Adrenal gland (tissue), 5 donors: Measurements from ENCODE around the gene PSMD2.

Experiments
- POLR2A ChIP-seq, 2 donors: fragments of 450-650 bp; IDR thresholded peaks; one replicate each; pipeline ENCODE4 v1.6.1; 2017; ENCODE audit warnings: antibody characterized with exemption in 2 of 2, mild to moderate bottlenecking in 2 of 2, moderate library complexity in 1 of 2
- TF ChIP-seq, protein P1 (sequence below), 6 experiments: fragments of 450-650 bp in 4 of 6; fragments of 200-600 bp in 2 of 6; sonication (generic) in 1 of 6; IDR thresholded peaks; 1 replicate in 5 of 6; 2 replicates in 1 of 6; pipeline versions ENCODE4 v1.5.1 to v1.8.0; 2016 to 2021; ENCODE audit warnings: antibody characterized with exemption in 6 of 6, mild to moderate bottlenecking in 2 of 6, moderate library complexity in 1 of 6
- donor health status: DM: no; HTN: no; CAD: no.

DNA sequence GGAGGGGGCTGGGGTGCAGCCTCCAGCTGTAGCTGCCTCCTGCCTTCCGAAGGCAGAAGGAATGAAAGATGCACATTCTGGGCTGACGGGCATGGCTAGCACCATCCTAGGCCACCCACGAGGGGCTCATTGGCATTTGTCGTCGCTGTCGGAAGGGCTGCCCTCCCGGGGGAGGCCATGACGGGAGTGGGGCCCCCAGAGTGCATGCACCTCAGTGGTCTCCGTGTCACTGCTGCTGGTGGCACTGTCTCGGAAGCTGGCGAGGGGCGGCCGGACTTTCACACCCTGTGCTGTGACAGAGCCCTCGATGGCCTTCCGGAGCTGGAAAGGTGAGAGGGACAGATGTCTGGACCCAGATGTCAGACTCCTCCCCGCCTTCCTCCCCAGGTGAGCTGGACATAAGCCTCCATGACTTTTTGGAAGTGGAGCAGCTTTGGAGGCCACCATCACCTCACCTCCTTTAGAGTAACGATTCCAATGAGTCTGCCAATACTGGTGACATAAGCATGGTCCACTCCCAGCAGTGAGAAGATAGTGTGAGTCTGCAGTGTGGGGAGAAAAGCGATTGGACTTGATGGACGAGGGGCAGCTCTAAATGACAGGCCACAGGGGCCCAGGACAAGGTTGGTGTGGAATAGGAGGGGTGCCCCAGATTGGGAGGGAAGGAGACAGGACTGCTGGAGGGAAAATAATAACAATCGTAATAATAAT is 47.6 kb downstream of the PSMD2 start:
- TF ChIP-seq, protein P1, sequence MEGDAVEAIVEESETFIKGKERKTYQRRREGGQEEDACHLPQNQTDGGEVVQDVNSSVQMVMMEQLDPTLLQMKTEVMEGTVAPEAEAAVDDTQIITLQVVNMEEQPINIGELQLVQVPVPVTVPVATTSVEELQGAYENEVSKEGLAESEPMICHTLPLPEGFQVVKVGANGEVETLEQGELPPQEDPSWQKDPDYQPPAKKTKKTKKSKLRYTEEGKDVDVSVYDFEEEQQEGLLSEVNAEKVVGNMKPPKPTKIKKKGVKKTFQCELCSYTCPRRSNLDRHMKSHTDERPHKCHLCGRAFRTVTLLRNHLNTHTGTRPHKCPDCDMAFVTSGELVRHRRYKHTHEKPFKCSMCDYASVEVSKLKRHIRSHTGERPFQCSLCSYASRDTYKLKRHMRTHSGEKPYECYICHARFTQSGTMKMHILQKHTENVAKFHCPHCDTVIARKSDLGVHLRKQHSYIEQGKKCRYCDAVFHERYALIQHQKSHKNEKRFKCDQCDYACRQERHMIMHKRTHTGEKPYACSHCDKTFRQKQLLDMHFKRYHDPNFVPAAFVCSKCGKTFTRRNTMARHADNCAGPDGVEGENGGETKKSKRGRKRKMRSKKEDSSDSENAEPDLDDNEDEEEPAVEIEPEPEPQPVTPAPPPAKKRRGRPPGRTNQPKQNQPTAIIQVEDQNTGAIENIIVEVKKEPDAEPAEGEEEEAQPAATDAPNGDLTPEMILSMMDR (IDR thresholded peaks at IDR 0.05): no peak
- no peak for TF ChIP-seq POLR2A (IDR thresholded peaks at IDR 0.05)
